NCI-H526 (cell line): ENCODE data around the gene MACROD2.
"Not testable (repeated sequence)": the region's sequence is repeated elsewhere in the genome, so short reads cannot be mapped to it uniquely, and the experiment has no call there.

Experiments
- DNase-seq, 2 experiments: peaks; one replicate each; lab custom pipeline; 2025; lab: John Stamatoyannopoulos, UW

The MACROD2 gene

DNA sequence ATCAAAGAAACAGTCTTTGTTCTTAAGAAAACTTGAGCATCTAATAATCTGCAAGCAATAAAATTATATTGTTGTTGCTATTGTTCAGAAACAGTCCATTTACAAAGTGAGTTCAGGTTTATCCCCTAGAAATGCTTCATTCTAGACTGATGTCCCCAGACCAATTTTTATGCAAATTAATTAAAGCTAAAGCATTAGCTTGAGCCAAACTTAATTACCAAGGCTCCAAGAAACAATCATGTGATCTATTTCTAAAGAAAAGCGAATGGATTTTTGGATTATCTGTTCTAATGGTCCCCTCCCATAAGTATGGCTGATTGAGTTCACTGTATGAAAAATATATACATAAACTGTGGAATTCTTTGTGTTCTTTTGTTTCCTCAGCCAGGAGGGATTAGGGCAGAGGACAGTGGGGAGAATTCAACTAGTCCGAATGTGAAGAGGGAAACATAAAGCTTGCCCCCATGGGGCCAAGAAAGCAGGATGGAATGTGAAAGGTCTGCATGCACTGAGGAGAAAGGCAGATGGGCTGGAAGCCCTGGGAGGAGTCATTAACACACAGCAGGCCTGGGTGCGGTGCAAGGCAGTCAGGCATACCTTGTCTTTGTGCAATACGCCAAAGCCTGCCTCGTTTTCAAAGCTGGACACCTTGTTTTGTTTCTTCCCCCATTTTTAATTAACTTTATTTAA lies 1980.9 kb downstream of the MACROD2 start:
- DNase-seq = no peak

DNA sequence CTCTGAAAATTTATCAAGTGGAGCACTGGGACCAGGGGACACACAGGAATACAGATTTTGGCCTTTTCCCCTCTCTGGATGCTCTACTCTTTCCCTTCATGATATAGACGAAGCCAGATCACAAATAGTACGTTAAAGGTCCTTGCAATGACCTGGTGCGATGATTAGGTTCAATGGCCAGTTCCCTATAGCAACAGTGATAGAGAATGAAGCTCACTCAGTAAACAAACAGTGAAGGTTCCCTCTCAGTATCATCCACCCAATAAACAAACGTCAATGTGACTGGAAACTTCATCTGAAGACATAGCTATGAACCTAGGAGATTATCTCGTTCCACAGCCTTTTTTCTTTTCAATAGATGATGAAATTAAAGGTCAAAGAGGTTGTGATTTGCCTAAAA lies 1981.7 kb downstream of the MACROD2 start:
- no peak for DNase-seq

DNA sequence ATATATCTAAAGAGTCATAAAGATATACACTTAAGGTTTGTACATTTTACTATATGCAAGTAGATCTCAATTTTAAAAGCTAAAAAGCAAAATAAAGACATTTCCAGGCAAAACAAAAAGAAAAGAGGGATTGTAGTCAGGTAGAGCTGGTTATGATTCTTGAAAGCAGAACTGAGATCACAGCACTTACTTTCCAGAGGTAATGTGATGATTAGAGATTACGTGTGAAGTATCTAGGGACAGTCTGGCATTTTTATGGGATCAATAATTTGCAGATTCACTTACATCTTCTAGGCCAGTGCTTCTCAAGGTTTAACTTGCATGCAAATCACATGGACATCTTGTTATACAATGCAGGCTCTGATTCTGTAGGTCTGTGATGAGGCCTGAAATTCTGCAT lies 1982.4 kb downstream of the MACROD2 start:
- no peak for DNase-seq

DNA sequence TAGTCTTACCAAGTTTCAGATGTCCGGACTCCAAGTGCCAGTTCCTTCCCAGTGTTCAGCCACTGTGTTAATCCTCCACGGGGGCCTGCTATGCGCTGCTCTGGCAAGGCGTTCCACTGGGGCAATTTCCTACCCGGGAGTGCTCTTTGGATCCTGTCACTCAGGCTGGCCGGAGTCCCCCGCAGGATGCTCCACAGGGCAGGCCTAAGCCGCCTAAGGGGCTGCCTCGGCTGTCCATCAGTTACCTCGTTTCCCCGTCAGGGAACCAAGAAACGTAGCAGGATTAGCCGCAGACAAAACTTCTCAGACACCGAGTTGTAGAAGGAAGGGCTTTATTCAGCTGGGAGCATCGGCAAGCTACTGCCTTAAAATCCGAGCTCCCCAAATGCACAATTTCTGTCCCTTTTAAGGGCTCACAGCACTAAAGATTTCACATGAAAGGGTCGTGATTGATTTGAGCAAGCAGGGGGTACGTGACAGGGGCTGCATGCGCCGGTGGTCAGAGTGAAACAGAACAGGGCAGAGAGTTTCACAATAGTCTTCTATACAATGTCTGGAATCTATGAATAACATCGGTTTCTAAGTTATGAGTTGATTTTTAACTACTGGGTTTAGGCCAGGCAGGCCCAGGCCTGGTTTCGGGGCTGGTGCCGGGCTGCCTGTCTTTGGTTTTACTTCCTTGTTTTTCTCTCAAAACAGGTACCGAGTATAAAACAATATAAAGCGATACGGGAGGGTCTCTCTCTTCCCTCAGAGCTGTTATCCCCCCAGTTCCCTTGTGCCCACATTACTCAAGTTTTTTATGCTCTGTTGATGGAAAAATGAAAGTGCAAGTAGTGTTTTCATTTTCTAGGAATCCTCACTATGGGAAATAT lies 1990.4 kb downstream of the MACROD2 start:
- not testable (repeated sequence) for DNase-seq

DNA sequence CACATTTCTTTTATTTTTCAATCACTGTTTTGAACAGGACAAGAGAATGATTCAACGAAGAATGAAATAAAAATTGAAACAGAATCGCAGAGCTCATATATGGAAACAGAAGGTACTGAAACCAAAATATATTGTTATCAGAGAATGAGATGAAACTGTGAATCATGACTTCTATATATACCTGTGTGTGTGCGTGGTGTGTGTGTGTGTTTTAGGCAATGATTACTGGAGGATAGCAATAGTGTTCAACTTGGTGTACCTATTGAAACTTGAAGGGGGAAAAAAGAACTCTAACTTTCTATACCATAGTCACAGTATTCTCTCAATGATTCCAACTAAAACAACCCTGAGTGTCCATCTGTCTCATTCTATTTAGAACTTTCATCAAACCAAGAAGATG lies 1991.4 kb downstream of the MACROD2 start:
- no peak for DNase-seq

DNA sequence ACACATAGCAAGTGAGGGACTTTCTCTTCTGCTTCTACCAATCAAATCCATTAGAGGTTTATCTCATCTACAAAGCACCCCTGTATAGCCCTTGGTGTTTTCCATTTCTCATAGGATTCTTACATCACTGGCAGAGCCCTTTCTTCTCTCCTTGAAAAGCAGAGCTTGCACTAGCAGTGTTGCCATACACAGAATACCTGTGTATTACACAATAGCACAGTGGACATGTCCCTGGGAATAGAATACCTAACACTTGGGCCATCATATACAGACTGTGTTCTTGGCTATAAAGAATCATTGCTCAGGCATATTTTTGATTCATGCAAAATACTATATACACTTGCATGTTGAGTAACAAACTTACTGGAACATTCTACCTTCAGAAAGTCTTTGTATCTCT lies 1996.0 kb downstream of the MACROD2 start:
- DNase-seq = no peak

DNA sequence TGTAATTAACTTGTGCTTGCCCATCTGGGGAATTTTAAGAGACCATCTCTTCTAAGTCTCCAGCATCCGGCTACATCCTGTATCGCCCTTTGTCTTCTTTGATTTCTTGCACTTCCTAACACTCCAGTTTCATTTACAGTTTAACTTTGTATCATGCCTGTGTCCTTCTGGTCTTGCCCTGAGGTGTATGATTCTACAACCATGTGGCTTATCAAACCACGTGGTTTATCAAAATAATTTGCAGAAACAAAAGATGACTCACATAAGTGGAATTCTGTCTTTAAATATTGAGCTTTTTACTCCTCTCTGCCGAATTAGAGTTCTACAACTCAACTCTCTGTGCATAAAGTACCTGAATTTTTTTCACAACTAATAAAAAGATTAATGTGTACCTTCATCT lies 1997.2 kb downstream of the MACROD2 start:
- DNase-seq = no peak

DNA sequence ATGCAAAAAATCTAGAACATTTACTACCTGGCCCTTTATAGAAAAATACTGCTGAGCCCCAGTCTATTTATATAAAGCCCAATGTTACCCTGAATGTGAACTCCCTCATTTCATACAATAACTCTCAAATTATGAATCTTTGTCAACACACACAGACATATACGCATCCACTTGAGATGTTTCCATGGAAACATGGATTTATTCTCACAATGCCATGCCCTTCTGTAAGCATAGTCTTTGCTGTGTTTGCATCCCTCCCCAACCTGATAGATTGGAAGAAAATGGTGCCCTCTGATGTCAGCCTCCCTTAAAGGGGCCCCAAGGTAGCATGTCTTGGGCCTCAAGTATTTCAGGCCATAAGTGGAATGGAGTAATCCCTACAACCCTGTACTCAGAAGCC lies 2004.8 kb downstream of the MACROD2 start:
- no peak for DNase-seq

DNA sequence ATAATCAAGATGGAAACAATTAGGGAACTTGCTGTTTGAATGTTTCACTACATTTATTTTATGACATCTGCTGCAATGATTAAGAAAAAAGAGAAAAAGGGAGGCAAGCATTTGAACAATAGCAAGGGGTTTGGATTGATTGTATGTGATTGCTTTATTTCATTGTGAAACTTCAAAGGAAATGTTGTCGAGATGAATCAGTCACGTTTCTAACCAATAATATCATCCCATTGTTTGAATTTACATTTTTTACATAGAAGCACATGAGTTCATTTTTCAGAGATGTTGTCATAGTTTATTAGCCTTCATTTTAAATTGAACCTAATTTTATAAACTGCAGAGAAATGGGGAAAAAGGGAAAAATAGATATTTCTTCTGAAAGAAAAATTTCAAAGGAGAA lies 2006.0 kb downstream of the MACROD2 start:
- DNase-seq = no peak

DNA sequence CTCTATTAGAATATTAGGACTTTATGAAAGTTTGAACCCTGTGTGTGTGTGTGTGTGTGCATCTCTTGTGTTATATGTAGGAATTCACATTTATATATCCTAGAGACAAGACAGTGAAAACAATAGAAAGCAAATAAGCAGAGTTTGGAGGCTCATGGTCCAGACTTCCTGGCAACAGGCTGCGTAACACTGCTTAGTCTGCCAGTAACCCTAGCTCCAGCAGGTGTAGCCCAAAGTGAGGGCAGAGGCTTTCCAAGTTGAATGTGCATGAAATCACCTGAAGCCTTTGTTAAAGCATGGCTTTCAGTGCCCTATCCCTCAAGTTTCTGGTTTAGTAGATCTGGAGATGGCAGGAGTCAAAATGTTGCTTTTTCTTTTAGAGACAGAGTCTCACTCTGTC lies 2008.0 kb downstream of the MACROD2 start:
- no peak for DNase-seq

DNA sequence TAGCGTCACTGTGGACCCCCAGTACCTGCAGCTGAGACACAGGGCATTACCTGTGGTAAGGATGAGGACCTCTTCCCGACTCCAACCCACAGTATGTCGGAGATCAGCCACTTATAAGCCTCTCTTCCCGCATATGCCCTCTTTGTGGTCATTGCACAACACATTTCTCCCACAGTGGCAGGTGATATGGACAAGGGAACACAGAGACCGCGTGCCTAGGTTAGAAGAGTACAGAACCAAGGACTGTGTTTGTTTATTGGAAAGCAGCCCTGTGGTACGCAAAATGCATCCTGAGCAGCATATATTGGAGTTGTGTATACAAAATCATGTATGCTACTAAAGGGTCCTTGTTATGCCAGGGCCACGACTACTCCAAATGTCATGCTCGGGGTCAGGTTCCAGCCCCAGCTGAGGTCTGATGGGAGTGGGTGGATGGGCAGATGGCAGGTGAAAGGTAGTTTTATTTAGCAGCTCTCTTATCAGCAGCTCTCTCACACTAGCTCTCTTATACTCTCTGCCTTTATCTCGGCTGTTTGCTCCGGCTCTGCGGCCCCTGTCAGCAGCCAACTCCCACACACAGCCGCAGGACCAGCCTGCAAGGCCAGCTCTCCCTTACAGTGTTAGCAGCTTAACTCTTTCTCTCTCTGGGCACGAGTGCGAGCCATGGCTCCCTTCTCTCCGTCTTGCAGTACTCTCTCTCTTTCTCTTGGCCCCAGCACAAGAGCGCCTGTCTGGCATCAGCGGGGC lies 2009.0 kb downstream of the MACROD2 start:
- DNase-seq = no peak

DNA sequence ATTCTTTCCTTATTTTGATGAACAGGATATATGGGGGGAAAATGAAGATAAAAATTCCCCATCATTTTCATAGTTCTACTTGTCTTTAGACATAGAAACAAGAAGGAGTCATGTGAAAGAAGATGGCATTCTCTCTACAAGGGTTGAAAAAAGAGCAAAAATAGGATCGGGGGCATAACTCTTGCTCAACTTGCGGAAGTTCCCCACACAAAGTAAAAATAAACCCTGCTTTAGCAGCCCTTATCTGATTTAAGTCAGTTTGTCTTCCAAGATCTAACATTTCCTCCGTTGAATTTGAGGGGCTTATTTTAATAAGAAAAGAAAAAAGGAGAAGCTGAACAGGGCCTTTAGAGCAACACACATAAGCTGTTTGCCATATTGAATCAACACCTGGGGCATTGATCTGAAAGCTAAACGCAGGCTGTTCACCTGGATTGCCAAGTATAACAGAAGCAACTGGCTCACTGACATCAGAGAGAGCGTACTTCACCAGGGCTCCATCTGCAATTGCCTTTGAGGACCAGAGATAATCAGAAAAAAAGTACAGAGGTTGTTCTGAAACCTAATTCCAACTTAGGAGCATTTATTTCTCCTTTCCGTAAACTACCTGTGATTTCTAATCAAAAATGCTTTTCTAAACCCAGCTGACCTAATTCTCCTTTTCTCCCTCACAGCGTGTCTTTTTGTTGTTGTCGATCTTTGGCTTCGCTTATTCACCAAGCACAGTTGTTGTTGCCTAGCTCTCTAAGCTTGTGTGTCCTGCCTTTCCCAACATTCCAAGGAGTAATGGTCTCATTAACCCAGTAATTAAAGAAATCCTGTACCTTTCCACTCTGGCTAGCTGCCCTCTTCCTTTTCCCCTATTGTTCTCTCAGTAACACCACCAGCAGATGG lies 2010.0 kb downstream of the MACROD2 start:
- DNase-seq = no peak

DNA sequence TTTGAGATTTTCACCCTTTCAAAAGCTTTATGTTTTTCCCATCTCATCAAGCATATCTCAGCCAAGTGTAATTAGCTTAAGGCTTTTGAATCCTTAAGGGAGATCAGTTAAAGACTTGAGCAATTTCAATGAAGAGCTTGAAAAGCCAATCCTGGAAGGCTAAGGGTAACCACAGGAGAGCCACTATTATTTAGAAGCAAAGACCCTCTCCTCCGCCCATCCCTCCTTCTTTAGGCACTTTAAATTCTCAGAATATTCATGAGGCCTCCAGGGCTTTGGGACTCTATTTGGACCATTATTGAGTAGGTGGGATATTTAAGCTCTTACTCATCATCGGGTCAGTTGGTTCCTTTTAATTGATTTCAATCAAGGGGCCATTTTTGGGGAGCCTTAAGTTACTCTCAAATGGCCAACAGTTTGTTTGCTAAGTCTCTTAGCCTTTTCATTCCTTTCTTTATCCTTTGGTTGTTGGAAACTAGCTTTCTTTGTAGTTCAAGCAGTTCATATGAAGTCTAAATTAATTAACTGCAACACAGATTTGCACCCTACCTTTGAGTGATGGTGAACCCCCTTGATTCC lies 2010.7 kb downstream of the MACROD2 start:
- no peak for DNase-seq

DNA sequence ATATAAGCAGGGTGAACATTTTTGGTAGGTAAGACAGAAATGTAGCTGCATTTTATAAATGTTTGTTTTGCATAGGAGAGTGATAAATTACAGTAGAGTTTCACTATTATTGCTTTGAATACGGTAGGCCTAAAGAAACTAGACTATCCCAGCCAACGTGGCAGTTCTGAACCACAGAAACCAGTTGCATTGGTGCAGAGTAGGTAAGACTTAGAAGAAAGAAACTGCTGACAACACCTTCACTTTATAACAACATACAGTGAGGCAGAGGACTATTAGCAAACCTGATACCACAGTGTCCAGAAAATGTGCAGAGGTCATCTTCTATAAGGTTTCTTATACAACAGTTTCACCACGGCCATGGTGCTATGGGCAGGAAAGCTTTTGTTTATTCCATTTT lies 2011.8 kb downstream of the MACROD2 start:
- DNase-seq = no peak

DNA sequence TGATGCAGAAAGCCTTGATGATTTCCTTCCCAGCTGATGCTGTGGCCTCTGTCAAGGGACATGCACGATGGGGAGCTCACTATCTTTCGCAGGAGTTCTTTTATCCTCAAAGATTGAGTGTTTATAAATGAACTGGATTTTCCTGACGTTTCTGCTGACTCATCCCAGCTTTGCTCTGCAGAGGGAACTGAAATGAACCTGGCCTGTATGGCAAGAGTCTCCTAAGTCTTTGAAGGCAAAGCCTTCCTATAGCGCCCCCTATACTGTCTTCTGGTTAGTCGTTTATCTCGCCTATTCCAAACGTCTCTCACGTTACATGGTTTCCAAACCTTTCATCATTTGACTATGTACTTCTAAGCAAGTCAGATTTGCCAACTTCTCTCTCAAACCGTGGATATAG lies 2012.6 kb downstream of the MACROD2 start:
- peak in 1 of 2 experiments; percentile 9 for DNase-seq

DNA sequence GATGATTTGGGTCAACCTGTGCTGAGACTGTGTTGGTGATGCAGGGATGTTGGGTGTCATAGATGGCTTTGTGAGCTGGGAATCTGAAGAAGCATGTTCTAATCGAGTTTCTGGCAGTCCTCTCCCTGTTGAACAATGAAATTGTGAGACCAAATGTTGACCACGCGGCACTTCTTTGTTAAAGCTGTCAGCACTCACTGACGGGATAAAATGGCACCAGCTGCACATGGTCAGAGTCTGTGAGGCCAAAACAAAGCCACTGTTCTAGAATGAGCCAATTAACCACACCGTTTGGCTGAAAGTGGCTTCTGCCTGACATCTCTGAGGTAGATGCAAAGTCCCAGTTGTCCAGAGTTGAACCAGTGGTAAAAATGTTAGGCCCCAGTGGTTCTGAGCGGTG lies 2015.7 kb downstream of the MACROD2 start:
- DNase-seq = no peak

DNA sequence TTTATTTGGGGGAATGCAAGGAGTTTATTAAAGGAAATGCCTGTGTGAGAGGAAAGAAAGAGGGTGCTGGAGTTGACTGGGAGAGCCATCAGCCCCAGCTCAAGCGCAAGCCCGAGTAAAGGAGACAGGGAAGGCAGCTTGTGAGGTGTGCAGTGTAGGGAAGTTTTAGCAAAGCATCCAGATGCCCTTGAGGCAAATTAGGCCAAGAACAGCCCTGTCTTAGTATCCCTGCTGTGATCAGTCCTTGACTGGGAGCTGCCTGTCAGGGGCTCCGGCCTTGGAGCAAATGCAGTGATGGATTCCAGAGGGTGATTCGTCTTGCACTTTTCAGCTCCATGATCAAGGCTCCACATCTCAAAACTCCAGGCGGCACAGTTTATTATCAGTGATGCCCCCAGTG lies 2016.2 kb downstream of the MACROD2 start:
- no peak for DNase-seq

DNA sequence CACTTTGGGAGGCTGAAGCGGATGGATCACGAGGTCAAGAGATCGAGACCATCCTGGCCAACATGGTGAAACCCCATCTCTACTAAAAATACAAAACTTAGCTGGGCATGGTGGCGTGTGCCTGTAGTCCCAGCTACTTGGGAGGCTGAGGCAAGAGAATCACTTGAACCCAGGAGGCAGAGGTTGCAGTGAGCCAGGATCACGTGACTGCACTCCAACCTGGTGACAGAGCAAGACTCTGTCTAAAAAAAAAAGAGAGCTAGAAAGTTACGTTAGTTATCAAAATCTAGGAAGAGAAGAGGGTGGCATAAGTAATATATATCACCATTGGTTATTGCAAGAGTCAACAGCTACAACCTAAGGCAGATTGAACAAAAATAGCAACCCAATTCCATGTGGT lies 2017.6 kb downstream of the MACROD2 start:
- DNase-seq = not testable (repeated sequence)

DNA sequence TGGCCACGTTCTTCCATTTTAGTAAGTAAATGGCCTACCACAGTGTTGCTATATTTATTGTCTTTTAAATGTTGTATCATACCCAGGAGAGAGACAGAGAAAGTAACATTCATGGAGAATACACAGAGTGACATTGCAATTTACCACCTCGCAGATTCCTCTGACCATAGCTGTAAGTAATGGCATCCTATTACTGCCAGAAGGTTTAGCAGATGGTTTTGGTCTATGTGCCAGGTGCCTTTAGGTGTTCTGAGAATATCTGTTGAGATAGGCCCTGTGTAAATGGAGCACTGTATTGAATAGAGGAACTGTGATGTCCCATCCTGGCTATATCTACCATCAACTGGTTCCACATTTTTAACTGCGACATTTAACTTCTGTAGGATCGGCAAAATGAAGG lies 2018.3 kb downstream of the MACROD2 start:
- no peak for DNase-seq

DNA sequence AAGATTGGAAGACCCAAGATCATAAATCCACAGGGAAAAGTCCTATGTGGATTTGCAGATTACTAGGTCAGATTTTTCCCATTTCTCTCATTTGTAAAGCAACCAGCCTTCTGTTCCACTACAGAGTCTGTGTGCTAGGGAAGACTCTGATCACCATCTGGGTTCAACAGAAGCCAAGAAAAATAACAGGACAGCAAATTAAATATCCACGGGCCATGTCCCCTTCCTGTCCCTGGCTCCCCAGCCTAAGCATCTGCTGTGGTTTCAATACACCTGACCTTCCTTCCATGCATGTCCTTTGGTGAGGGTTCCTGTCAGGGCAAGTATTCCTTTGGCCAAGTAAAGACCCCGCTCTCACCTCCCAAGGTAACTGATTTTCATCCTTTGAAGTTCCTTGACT lies 2019.1 kb downstream of the MACROD2 start:
- no peak for DNase-seq

DNA sequence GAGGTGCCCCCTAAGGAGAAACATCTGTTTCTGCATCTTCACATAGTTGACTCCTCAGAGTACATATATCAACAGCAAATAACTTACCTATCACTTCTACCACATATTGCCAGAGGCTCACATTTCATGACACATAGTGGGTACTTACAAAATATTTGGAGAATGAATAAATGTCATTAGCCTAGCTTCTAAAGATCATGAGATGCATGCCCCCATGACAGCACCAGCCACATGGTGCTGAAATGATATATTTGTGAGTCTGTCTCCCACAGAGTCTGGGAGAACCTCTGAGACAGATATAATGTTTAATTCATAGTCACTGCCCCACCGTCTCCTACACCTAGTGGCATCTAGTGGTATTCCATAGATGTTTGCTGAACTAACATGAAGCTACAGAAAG lies 2022.3 kb downstream of the MACROD2 start:
- no peak for DNase-seq
